HG03159 (cell line): ENCODE measurements around the gene CYP26B1.

Source experiments
- ATAC-seq: cut with Tn5 transposase; IDR thresholded peaks from one replicate; pipeline ENCODE4 v1.9.1; 2021; ENCODE audit warnings: mild to moderate bottlenecking, moderate library complexity; ENCODE audit not compliant: unreplicated experiment

CYP26B1 gene

DNA sequence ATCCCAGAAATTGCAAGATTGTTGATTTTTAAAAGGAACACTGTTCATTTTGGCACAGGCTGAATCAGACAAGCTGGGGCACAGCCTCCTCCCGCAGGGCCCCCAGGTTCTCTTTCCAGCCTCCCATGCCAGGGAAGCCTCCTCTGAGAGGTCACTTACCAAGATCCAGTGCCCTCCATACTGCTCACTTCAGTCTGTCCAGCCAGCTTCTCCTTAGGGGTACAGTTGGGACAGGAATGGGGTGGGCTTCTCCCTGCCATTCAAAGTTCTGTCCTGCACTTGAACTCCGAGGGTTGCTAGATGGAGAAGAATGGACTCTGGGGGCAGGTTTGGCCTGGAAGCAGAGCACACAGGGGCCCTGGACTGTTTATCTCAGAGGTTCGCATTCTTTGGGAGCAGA lies 7.5 kb upstream of the CYP26B1 start:
- ATAC-seq = no peak

DNA sequence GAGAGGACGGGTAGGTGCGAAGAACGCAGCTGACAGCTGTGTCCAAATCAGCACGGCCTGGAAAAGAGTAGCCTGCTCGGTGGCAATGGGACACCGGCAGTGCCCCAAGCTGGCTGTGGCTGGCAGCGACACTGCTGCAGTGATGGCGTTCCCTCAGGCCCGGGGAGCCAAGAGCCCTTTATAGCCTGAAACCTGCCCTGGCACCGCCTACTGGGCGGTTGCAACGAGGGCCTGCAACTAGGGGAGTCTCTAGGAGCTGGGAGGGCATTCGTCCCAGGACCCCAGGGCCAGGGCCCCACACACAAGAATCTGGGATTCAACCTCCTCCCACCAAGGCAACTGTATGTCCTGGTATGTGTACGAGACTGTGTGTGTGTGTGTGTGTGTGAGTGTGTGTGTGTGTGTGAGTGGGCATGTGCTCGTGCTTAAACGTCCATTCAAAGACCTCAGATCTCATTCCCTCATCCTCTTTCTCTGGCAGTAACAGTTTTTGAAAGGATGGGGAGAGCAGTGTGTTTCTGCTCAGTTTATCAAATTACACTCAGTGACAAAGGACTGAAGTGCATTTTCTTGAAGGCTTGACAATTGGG lies 6.8 kb upstream of the CYP26B1 start:
- no peak for ATAC-seq

DNA sequence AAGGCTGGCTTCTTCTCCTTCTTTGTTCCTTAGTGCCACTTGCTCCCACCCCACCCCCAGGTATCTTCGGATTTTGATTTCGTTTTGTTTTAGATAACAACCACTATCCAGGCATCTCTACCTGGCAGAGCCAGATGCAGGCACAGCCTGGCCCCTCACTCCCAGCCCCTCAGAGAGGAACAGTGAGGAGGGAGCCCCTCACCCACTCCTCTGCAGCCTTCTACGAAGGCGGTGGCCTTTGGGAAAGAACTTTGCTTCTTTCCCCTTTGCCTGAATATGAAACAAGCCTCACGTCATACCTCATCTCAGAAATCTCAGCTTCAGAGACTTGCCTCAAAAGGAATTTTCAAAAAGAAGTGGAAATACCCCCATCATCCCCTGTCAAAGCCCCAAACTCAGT lies 6.3 kb upstream of the CYP26B1 start:
- no peak for ATAC-seq

DNA sequence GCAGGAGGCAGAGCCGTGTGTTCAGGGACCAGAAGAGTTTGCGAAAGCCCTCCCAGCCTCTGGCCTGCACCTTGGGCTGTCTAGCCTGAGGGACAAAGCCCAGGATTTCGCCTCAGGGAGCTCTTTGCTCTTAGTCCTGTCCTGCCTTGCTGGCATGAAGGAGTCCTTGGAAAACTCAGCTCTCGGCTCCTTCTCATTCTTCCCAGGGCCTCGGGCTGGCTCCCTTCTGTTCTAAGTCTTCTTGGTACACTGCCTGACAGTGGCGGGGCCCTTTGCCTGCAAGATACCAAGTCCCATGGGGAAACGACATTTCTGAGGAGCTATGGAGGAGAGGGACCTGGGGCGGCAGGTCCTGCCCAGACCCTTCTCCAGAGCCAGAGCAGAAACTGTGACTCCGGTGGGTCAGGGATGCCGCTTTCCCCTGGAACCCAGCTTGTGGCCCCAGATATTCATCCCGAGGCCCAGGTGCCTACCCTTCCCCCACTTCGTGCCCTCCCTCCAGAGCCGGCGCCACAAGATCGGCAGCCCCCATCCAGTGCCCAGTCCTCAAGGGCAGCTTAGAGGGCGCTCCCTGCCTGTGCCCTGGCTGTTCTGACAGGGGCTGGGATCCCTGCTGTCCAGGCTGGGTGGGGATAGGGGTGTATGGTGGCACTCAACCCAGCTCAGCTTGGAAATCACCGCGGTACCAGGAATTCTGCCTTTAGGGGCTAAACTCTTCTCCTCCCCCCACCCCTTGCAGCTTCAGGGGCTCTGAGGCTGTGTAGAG lies 5.5 kb upstream of the CYP26B1 start:
- no peak for ATAC-seq

DNA sequence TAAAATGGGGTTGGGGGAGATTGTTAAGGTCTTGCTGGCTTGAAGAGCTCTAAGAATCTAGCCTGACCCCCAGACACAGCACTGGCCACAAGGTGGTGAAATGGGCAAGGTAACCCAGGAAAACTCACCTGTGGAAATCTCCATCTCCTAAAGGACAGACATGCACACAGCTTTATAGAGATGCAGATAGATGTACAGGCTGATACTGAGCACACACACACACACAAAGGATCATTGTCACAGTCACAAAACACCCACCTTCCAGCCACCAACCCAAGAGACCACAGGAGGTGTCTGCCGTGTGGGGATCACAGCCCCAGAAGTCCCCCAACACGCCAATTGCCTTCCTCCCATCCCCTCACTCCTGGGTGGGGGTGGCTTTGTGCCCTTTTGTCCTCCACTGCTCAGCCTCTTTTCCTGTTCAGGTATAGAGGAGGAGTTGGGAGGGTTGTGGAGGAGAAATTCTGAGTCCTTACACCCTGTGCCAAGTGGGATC lies 3.2 kb upstream of the CYP26B1 start:
- ATAC-seq = no peak

DNA sequence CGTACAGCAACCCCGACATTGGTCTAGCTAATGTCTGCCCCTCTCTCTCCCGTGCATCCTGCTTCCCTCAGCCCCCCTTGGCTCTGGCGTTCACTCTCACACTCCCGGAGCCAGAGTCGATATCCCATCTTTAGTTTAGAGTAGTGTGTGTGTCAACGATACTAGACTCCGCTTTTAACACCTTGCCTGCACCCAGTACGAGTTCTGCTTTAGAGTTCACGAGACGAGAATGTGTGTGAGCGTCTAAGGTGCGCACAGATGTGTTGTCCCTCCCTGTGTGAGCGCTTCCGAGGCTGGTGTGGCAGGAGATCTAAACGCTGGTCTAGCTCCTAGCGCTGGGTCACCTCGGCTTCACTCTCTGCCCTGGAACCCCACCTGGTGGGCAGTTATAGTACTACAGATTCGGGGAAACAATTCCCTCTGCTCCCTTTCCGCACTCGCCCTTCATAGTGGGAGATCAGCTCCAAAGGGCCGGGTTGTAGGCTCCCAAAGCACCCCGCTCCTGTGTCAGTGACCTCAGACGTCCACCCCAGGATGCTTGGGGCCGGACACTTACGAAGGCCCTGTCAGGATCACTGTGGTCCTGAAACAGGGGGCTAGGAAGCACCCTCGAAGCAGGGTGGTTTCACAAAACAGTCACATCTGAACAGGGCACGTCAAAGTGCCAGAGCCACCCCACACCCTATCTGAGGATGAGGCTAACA lies 2.6 kb upstream of the CYP26B1 start:
- peak; percentile 81 for ATAC-seq

DNA sequence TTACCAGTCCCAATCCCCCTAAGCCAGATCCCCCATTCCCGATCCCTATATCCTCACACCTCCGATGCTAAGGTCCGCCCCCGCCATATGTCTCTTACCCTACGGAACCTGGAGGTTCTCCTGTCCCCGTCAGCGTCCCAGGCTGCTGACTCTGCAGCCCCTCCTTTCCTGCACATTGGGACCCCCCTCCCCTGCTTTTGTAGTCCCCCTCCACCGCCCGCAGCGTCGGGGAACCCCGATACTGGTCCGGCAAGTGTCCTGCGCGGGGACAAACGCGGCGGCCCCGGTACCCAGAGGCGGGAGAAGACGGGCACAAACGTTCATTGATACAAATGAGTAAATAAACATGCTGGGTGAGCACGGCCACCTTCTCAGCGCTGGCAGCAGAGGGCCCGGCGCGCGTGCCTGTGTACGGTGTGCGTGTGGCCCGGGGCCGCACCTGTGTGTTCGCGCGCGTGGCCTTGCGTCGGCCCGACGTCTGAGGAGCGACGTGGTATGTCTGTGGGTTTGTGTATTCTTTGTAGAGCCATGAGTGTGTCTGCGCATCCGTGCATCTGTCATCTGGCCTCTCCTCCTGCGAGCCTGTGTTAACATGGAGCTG lies 2.0 kb upstream of the CYP26B1 start:
- ATAC-seq = no peak

DNA sequence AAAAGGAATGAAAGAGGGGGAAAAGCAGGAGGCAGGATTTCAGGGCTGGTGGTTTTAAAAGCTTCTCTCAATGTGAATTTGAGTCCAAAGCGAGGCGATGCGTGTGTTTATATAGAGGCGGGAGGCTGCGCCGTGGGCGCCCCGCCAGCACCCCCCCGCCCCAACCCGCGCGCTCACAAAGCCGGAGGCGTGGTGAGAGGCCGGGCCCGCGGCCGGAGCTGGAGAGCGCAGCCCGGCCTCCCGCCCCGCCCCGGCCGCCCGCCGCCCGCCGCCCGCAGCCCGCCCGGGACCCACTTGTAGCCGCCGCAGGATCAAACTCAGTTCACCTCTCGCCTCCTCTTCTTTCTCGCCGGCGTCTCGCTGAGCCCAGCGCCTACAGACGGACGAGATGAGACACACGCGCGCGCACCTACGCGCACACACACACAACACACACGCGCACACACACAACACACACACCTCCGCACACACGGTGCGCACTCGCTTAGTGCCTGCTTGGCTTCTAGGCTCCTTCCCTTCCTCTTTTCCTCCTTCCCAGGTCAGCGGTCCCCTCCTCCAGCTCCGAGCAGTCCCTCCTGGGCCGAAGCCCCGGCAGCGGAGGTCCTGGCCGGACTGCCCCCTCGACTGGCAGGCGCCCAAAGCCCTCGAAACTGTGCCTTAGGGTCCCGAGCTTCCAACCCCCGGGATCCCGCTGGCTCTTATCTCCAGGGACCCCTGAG lies 1.3 kb upstream of the CYP26B1 start:
- no peak for ATAC-seq

DNA sequence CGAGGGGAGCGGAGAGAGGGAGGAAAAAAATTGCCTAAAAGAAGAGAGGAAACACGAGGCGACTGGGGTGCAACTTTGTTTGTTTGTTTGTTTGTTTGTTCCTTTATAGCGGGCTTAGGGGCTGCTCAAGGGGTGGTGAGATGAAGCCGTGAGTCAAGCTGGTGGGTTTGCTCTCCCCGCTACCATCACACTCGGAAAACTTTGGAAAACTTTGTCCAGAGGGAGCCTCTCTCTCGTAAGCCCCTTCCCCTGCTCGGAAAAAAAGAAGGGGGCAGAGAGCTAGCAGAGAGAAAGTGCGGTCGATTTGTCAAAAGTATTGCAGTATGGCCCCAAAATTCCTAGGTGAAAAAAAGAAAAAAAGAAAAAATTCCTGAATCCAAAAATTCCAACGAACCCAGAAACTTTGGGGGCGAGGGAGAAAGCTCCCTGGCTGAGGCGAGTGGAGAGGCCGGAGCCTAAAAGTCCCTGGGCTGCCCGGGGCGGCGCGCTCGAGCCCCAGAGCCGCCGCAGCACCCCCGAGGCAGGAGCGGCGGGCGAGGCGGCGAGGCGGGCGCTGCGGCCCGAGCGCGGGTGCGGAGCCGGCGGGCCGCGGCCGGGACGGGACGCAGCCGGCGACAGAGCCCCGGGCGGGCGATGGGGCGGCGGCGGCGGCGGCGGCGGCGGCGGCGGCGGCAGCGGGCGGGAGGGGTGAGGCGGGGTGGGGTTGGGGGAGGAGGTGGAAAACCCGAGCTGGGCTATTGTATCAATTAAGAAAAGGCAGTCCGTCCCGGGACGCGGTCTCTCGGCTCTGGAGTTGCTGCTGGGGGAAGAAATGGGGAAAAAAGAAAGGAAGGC lies 558 bp upstream of the CYP26B1 start:
- ATAC-seq = no peak

DNA sequence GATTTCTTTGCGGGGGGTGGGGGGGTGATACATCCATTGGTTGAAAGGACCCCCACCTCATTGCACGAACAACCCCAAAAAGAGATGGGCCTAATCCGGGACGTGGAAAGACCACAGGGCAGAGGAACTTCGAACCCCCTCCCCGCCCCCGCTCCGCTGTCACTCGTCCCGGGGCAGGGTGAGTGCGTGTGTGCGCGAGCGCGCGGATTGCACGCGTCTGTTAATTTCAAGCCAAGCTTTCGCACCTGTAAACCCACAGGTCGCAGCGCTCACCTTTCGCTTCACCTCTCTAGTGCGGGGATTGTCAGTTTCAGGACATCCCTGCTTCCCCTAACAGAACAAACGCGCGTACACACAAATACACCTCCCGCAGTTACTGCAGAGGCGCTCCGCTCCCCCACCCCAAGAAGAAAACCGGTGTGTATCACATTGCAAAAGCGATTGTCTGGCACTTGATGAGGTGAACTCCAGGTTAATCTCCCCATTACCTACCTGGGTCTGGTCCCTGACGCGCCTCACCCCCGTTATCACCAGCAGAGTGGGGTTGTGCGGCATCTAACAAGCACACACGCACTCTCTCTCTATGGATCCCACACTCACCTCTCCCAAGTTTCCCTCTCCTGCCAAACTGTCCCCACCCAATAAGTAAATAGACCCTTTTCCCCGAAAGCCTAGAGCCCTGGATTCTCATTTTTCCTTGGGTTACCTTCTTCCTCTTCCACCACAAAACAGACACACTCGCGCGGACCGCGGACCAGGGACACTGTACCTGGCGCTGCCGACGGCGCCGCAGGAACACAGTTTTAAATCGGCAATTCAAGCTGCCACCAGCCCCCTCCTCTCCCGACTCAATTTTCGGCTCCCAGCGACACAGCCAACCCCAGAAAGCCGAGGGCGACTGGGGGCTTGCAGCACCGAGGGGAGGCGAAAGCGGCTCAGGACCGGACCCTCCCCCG lies 1.0 kb downstream of the CYP26B1 start:
- ATAC-seq = no peak

DNA sequence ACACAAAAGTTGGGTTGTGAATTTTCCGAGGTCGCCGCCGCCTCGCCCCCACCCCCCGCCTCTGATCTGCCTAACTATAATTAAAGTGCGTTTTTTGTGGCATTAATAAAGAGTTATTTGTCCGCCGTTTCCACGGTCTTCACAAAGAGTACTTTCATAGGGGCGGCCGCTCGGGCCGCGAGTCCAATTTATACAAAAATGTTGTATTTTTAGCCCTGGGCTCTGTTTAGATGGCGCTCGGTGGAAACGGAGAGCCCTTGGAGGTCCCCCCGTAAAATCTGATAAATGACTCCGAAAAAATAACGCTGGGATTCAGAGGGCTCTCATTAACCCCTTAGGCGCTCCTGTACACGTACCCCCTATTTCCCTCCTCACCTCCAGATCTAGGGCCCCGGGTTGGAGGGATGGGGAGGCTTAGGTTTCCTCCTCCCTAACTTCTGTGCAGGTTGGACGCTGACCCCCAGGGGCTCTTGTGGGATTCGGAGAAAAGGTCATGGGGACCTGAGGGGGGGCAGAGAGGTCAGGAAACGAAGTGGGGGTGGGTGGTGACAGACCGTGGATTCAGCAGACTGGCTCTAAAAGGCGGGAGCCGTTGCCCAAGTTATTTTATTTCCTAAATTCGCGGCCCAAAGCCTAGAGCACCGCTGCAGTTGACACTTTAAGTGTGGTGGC lies 1.9 kb downstream of the CYP26B1 start:
- ATAC-seq = no peak

DNA sequence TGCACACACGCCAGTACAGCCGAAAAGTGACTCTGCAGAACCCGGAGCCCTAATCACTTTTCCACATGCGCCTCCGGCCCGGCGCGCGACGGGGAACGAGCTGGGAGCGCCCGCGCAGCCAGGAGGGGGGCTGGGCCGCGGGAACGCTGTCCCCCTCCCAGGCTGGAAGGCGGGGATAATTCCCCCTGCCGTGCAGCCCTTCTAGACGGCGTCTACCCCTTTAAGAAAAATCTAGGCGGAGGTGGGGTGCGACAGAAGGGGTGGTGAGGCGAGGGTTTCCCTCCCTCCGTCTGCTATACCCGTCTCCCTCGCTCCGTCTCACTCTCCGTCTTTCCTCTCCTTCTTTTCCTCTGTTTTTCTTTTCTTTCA lies 2.4 kb downstream of the CYP26B1 start:
- no peak for ATAC-seq

DNA sequence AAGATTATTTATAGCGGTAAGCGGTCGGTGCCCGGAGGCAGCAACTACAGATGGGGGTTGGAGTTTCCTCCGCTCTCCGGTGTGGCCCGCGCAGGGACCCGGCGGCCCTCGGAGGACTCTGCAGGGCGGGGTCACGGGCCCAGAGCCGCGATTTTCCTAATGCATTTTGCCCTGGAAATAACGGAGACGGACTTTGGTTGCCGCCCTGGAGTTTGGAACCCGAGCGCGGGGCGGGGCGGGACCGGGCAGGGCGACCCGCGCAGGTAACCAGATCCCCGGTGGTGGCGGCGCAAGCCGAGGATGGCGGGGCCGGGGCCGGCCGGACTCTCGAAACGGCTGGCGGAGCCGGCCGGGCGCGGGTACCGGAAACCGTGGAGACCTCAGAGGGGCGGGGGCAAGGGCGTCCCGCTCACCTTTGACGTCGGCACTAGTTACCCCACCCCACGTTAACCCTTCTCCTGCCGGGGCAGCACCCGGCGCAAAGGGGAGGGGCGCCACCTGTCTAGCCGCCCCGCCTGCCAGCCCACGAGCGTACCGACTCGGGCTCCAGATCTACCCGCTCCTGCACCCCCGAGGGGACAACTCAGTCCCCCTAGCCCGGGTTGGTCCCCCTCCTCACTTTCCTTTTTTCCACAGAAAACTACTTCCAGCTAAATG lies 2.9 kb downstream of the CYP26B1 start:
- no peak for ATAC-seq

DNA sequence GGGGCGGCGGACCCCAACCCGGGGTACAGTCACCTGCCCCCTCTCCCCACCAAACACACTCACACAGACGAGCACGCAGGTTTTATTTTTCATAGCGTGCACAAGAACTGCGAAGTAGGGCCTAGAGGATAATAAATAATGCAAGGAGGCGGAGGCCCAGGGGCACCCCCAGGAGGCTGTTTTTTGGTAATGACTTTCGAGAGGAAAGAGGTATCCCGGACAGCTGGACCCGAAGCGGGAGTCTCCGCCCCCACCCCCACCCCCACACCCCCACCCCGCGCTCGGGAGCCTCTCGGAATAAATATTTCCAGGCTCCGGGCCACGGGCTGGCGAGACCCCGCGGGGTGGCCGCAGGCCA lies 3.4 kb downstream of the CYP26B1 start:
- ATAC-seq = no peak

DNA sequence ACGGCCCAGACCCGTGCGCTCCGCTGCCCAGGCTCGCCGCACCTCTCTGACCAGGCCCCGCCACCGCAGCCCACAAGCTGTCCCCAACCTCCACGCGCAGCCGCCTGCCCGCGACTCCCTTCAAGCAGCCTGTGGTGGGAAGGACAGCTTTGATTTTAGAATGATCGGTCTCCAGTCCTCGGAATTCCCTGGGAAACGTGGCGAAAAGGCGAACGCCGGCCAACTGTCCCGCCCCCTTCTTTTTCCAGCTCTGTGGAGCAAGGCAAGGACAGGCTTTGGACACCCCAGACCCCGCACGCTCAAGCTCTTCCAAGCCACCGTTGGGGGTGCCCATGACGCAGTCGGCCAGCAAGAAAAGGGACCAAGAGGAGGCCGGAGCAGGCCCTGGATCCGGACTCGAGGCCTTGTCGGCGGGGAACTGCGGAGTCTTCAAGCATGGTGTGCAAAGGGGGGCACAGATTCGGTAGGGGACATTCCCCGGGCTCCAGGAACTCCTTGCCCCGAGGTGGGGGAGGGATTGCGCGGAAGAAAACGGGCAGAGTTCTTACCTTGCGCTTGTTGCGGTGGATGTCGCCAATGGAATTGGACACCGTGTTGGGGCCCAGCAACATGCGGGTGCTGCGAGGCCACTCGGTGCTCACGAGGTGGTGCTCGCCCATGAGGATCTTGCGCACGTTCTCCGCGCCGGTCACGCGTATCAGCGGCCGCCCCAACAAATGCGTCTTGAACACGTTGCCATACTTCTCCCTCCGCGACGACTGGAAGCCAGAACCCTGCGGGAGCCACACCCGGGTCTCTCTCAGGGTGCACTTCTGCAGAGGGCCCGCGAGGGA lies 4.0 kb downstream of the CYP26B1 start:
- no peak for ATAC-seq

DNA sequence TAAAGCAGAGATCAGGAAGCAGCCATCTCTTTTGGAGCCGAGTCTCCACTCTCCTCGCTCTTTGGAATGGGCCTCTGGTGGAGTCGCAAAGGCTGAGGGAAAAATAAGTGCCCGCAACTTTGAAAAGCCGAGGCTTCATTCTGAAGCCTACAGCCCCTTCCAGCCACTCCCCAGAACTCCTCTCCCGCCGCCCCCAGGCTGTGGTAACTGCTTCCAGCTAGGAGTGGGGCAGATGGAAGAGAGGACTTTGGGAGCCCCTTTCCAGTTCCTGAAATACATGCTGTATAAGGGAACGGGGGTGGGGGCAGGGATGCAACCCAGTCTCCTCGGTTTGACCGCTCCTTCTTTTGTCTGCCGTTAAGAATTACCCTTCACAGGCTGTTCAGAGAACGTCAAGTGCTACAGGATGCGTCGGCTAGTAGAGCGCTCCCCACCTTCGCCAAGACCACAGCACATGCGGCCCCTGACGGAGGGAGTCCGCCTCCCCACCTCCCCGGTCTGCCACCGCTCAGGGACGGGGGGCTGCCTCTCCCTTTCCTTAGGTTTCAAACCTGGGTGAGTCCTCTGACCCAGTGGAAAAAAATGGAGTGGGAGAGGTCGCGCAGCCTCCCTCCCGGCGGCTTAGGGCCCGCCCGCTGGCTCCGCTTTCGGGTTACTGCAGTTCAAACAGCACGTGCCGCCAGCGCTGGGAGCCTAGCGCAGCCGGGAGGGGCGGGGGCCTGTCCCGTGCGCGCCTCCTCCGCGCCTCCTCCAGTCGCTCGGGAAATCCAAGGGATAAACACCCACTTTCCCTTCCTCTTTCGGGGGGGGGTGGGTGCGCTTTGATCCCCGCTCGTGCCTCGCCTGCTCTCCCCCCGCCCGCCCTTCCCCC lies 4.9 kb downstream of the CYP26B1 start:
- no peak for ATAC-seq
